H1 (cell line): ENCODE measurements around the gene GRK7. TPM values are rescaled to one million over a fixed set of nuclear protein-coding genes. Genes with fewer than 3 reads are reported as not detected.

Experiments
- CTCF ChIA-PET: fragments of 300-600 bp; sonication (Branson Sonifier 250); formaldehyde crosslinking; loops from one replicate; lab custom pipeline; 2021; ENCODE audit not compliant: partially characterized antibody; lab: Charles Lee
- POLR2A ChIA-PET: fragments of 300-600 bp; sonication (Branson Sonifier 250); formaldehyde crosslinking; loops from one replicate; lab custom pipeline; 2021; ENCODE audit warnings: inconsistent platforms; ENCODE audit not compliant: partially characterized antibody; lab: Charles Lee
- DNase-seq, 2 experiments: peaks; one replicate each; pipeline versions ENCODE4 v3.0.0 to v3.0.0-alpha.2; 2010 to 2022; ENCODE audit warnings: low spot score in 2 of 2, low read depth in 1 of 2, mixed read lengths in 1 of 2
- FAIRE-seq: peaks from 2 replicates; lab custom pipeline; 2011; peaks lifted over from hg19 to GRCh38; lab: Jason Lieb, UNC
- H2AFZ ChIP-seq: 2 replicates; pipeline ENCODE4 v1.8.1; 2012; ENCODE audit warnings: low read length, inconsistent platforms
- H2AK5ac ChIP-seq: 2 replicates; pipeline ENCODE4 v1.6.1; 2013; ENCODE audit warnings: low read depth, low read length
- H2BK120ac ChIP-seq: replicated peaks from 2 replicates; pipeline ENCODE3; 2013; ENCODE audit warnings: low read depth, low read length, inconsistent platforms
- H2BK12ac ChIP-seq: 2 replicates; pipeline ENCODE4 v1.6.1; 2013; ENCODE audit warnings: low read depth, low read length
- H2BK15ac ChIP-seq: 2 replicates; pipeline ENCODE4 v1.6.1; 2013; ENCODE audit warnings: low read length
- H2BK20ac ChIP-seq: 2 replicates; pipeline ENCODE4 v1.6.1; 2013; ENCODE audit warnings: low read length
- H2BK5ac ChIP-seq: 2 replicates; pipeline ENCODE4 v1.6.1; 2013; ENCODE audit warnings: low read depth, low read length
- H3K14ac ChIP-seq: 2 replicates; pipeline ENCODE4 v1.6.1; 2013; ENCODE audit warnings: inconsistent platforms; ENCODE audit not compliant: insufficient read length
- H3K18ac ChIP-seq: 2 replicates; pipeline ENCODE4 v1.6.1; 2013; ENCODE audit warnings: low read length; ENCODE audit errors: extremely low read depth
- H3K23ac ChIP-seq: 2 replicates; pipeline ENCODE4 v1.6.1; 2013; ENCODE audit warnings: inconsistent platforms; ENCODE audit not compliant: insufficient read length
- H3K23me2 ChIP-seq: 2 replicates; pipeline ENCODE4 v1.6.1; 2013; ENCODE audit warnings: low read depth, low read length
- H3K27ac ChIP-seq: 2 replicates; pipeline ENCODE4 v1.6.1; 2011; ENCODE audit warnings: low read depth, low read length, inconsistent platforms
- H3K27me3 ChIP-seq, 4 experiments: replicated peaks in 1 of 4; 1 replicate in 1 of 4; 2 replicates in 3 of 4; pipeline versions ENCODE4 v1.6.1 to v1.8.1; 2011 to 2013; ENCODE audit warnings: low read length in 3 of 4, mild to moderate bottlenecking in 3 of 4, inconsistent platforms in 2 of 4, mixed read lengths in 2 of 4, moderate library complexity in 1 of 4; ENCODE audit not compliant: control insufficient read depth in 3 of 4, insufficient read depth in 3 of 4; ENCODE audit errors: extremely low read depth in 1 of 4
- H3K36me3 ChIP-seq, 4 experiments: 2 replicates each; pipeline versions ENCODE4 v1.6.1 to v1.8.1; 2011 to 2013; ENCODE audit warnings: mild to moderate bottlenecking in 4 of 4, low read length in 3 of 4, moderate library complexity in 2 of 4, control low read depth in 1 of 4, inconsistent platforms in 1 of 4; ENCODE audit not compliant: insufficient read depth in 4 of 4, control insufficient read depth in 2 of 4
- H3K4ac ChIP-seq: replicated peaks from 2 replicates; pipeline ENCODE3; 2013; ENCODE audit warnings: low read length, low read depth, mixed read lengths, inconsistent platforms; ENCODE audit not compliant: insufficient read length
- H3K4me1 ChIP-seq, 4 experiments: replicated peaks in 1 of 4; 1 replicate in 1 of 4; 2 replicates in 3 of 4; pipeline versions ENCODE4 v1.6.1 to v1.8.1; 2011 to 2013; ENCODE audit warnings: low read length in 3 of 4, inconsistent platforms in 2 of 4, mixed read lengths in 1 of 4; ENCODE audit not compliant: insufficient read depth in 4 of 4, control insufficient read depth in 3 of 4
- H3K4me2 ChIP-seq, 2 experiments: 2 replicates each; pipeline versions ENCODE4 v1.6.1 to v1.8.1; 2011 to 2013; ENCODE audit warnings: low read depth in 2 of 2, low read length in 2 of 2, control low read depth in 1 of 2, inconsistent platforms in 1 of 2, mild to moderate bottlenecking in 1 of 2; ENCODE audit not compliant: insufficient read depth in 1 of 2
- H3K4me3 ChIP-seq, 4 experiments: fragments of 200-600, 300-600 bp in 1 of 4; sonication (generic), shearing (Covaris generic), sonication (Bioruptor Twin) in 1 of 4; 2 replicates each; pipeline versions ENCODE4 v1.5.1 to v1.8.1; 2011 to 2016; ENCODE audit warnings: low read length in 4 of 4, low read depth in 3 of 4, control low read depth in 2 of 4, inconsistent platforms in 2 of 4, mild to moderate bottlenecking in 2 of 4, mixed read lengths in 1 of 4, moderate library complexity in 1 of 4; ENCODE audit not compliant: insufficient read depth in 2 of 4; ENCODE audit errors: extremely low read depth in 1 of 4
- H3K56ac ChIP-seq: replicated peaks from 2 replicates; pipeline ENCODE3; 2013; ENCODE audit warnings: low read depth, mild to moderate bottlenecking, mixed read lengths, low read length, inconsistent platforms; ENCODE audit not compliant: insufficient read length
- H3K79me1 ChIP-seq: 2 replicates; pipeline ENCODE4 v1.6.1; 2013; ENCODE audit warnings: low read depth, low read length, control low read depth
- H3K79me2 ChIP-seq, 2 experiments: 2 replicates each; pipeline versions ENCODE4 v1.6.1 to v1.8.1; 2012 to 2013; ENCODE audit warnings: low read length in 2 of 2, mild to moderate bottlenecking in 2 of 2, inconsistent platforms in 1 of 2; ENCODE audit not compliant: insufficient read depth in 2 of 2, control insufficient read depth in 1 of 2
- H3K9ac ChIP-seq, 4 experiments: replicated peaks in 1 of 4; 1 replicate in 1 of 4; 2 replicates in 3 of 4; pipeline versions ENCODE4 v1.6.1 to v1.8.1; 2011 to 2013; ENCODE audit warnings: low read depth in 3 of 4, low read length in 3 of 4, control low read depth in 2 of 4, mild to moderate bottlenecking in 2 of 4, moderate library complexity in 2 of 4, inconsistent platforms in 1 of 4; ENCODE audit errors: extremely low read depth in 1 of 4
- H3K9me3 ChIP-seq, 2 experiments: 2 replicates each; pipeline versions ENCODE4 v1.6.1 to v1.8.1; 2012 to 2013; ENCODE audit warnings: mild to moderate bottlenecking in 2 of 2, moderate library complexity in 2 of 2, control low read depth in 1 of 2, inconsistent platforms in 1 of 2, low read depth in 1 of 2, low read length in 1 of 2, mixed read lengths in 1 of 2; ENCODE audit not compliant: insufficient read depth in 2 of 2
- H4K20me1 ChIP-seq, 2 experiments: replicated peaks in 1 of 2; 2 replicates each; pipeline versions ENCODE3 to v1.8.1; 2011 to 2013; ENCODE audit warnings: inconsistent platforms in 2 of 2, low read length in 2 of 2, mild to moderate bottlenecking in 1 of 2; ENCODE audit not compliant: insufficient read depth in 2 of 2, control insufficient read depth in 1 of 2
- H4K5ac ChIP-seq: 2 replicates; pipeline ENCODE4 v1.6.1; 2013; ENCODE audit warnings: low read length, low read depth, mixed read lengths, inconsistent platforms; ENCODE audit not compliant: insufficient read length
- H4K8ac ChIP-seq: 2 replicates; pipeline ENCODE4 v1.8.0; 2013; ENCODE audit warnings: mild to moderate bottlenecking, moderate library complexity, low read length, inconsistent platforms; ENCODE audit not compliant: insufficient read depth; ENCODE audit errors: extremely low read depth
- H4K91ac ChIP-seq: replicated peaks from 2 replicates; pipeline ENCODE3; 2013; ENCODE audit warnings: low read length, mixed read lengths, inconsistent platforms; ENCODE audit not compliant: insufficient read length
- BCL11A ChIP-seq, 2 experiments: IDR thresholded peaks; one replicate each; pipeline ENCODE4 v1.6.1; 2011; ENCODE audit warnings: low read depth in 2 of 2, low read length in 2 of 2, mild to moderate bottlenecking in 2 of 2
- TAF1 ChIP-seq: IDR thresholded peaks from 2 replicates; pipeline ENCODE4 v1.6.1; 2011; ENCODE audit warnings: mild to moderate bottlenecking, low read depth, low read length
- WGBS, 2 experiments: shearing (Covaris generic) in 1 of 2; methylation state at CpG; one replicate each; pipeline versions ENCODE4 v1.1.6 to v1.1.7; 2013 to 2015; ENCODE audit warnings: low lambda C conversion rate in 2 of 2, mixed read lengths in 2 of 2, inconsistent platforms in 1 of 2, low coverage in 1 of 2, missing lambda C conversion rate in 1 of 2; ENCODE audit not compliant: insufficient replicate concordance in 2 of 2, insufficient coverage in 1 of 2, insufficient read length in 1 of 2; ENCODE audit errors: extremely low coverage in 1 of 2, missing lambda C conversion rate in 1 of 2; 5-methylcytosine and 5-hydroxymethylcytosine counted together
- polyA plus RNA-seq, 7 experiments: library from polyadenylated mRNA; depleted of rRNA in 3 of 7; stranded (reverse) in 5 of 7; unstranded in 2 of 7; fragments of >200 nt in 5 of 7; fragments of 200-250 nt in 2 of 7; gene quantifications; 1 replicate in 5 of 7; 2 replicates in 1 of 7; 4 replicates in 1 of 7; pipeline versions ENCODE4 v1.2.1 to v1.2.3, GENCODE V29; 2011 to 2013; ENCODE audit warnings: missing spikeins in 2 of 7, mixed read lengths in 2 of 7
- total RNA-seq: library from RNA; stranded (reverse); fragmentation: NEBNext Ultra II Directional; extraction: Animal tissue kit (Norgen Biotek cat#: 25700); gene quantifications from 2 replicates; pipeline ENCODE4 v1.2.1, GENCODE V29; 2021

Gene GRK7
- total and polyA plus RNA-seq, 2 of the 8 experiments (the other 6 are each of a cell fraction or from before 2014, with no cell fraction given), result not detected

- Histone ChIP-seq H4K5ac (no peak overlapping the region), H3K36me3 (no peaks in the 10 kb centered on the region), H2BK120ac (no peak overlapping the region), H3K23ac (no peak overlapping the region), H3K27me3 (peaks cover 0 to 18% (median 11%) of the 10 kb centered on the region in 4 experiments; a peak in 5 of 7 replicates), H2BK12ac (0 out of 2 replicates have a peak overlapping the region, but pooled peaks have one; percentile 35), H3K4me2 (no peak overlapping the region), H3K79me1 (no peaks in the 10 kb centered on the region), H4K8ac (no peak overlapping the region), H2BK20ac (no peak overlapping the region; the same call in 1 of the 2 replicates), H3K79me2 (no peaks in the 10 kb centered on the region), H3K27ac (no peak overlapping the region), H3K56ac (no peak overlapping the region), H3K18ac (no peak overlapping the region), H3K9ac (no peak overlapping the region), H3K4me1 (peaks cover 11 to 23% (median 17%) of the 10 kb centered on the region in 4 experiments), H3K23me2 (peaks cover 4% of the 10 kb centered on the region; the same call in 1 of the 2 replicates), H3K14ac (no peak overlapping the region), H3K4ac (no peak overlapping the region), H3K9me3 (no peaks in the 10 kb centered on the region), H2AFZ (no peak overlapping the region), H4K20me1 (no peaks in the 10 kb centered on the region), H2BK15ac (no peak overlapping the region; the same call in 1 of the 2 replicates), H3K4me3 (no peak overlapping the region), H4K91ac (no peak overlapping the region), H2BK5ac (no peak overlapping the region), H2AK5ac (no peak overlapping the region)
- FAIRE-seq, result no peak
- TF ChIP-seq TAF1, result 0 out of 2 replicates have a peak, but pooled peaks have one; percentile 0
- no peak for TF ChIP-seq BCL11A (IDR thresholded peaks at IDR 0.05; ENCODE audit: low read depth in 2 of 2, low read length in 2 of 2)
- no peak for DNase-seq
- ChIA-PET CTCF (interaction anchor here (0.6 to 2.2 kb wide), 5 partner anchors 8 to 82 kb away, joined by 3 to 9 read pairs (median 4); no protein-coding TSS in a partner anchor), POLR2A (interaction anchor here (0.9 kb wide), 1 partner anchor 54 kb away, joined by 3 read pairs; no protein-coding TSS in a partner anchor)
- 92% methylated on average over 5 of the region's 5 CpGs; no CpG with 5 or more reads in 1 of the 2 experiments for WGBS, 2 experiments
Measured at GRCh38 chr3:141795741-141796080, 32.5 kb downstream of the GRK7 start.
